ENCODE measurements around the gene MAPK10.
"Not testable (repeated sequence)": the region's sequence is repeated elsewhere in the genome, so short reads cannot be mapped to it uniquely, and the experiment has no call there.

The MAPK10 gene

DNA sequence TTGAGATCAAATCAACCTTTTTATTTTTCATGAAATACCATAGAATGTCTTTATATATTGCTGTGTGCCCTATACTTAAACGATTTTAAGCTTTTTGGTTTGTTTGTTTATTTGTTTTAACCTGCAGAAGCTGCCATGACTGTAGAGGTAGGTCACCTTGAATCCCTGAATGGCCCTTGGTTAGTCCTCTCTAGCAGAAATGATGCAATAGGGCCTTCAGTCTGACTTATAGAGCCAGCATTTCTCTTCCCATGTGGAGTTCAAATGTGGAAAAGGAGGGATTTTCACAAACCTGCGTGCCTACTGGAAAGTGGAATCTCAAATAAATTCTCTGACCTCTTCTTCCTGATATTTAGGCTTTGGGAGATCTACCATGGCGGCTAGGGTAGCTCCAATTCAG lies 327.9 kb downstream of the MAPK10 start:
- Histone ChIP-seq H3K79me2 (ENCODE audit: insufficient read depth, low read length) (no peaks in the 10 kb centered on the region), H3K4me3 (ENCODE audit: low read length, poor library complexity, severe bottlenecking) (no peak overlapping the region), H3K9me2 (replicated peaks; ENCODE audit: low read depth, low read length) (no peaks in the 10 kb centered on the region), H3K36me3 (ENCODE audit: insufficient read depth, low read length) (no peaks in the 10 kb centered on the region), H2AFZ (ENCODE audit: low read length) (no peak overlapping the region), H3K9me3 (ENCODE audit: insufficient read depth, low read depth, low read length) (no peaks in the 10 kb centered on the region), H3K27me3 (ENCODE audit: insufficient read depth, low read length, poor library complexity, severe bottlenecking) (no peaks in the 10 kb centered on the region), H3K4me1 (ENCODE audit: insufficient read depth, low read length, poor library complexity, severe bottlenecking) (peaks cover 20% of the 10 kb centered on the region), H3F3A (ENCODE audit: low read depth) (no peaks in the 10 kb centered on the region), H3K4me2 (ENCODE audit: low read depth, low read length, poor library complexity, severe bottlenecking) (no peak overlapping the region), H4K20me1 (ENCODE audit: insufficient read depth, low read length, poor library complexity, severe bottlenecking) (no peaks in the 10 kb centered on the region), H3K9ac (ENCODE audit: low read depth, low read length, poor library complexity, severe bottlenecking) (no peak overlapping the region)
- TF ChIP-seq EZH2phosphoT487 (IDR thresholded peaks at IDR 0.05; ENCODE audit: borderline replicate concordance), result no peak
- TF ChIP-seq, protein P1, sequence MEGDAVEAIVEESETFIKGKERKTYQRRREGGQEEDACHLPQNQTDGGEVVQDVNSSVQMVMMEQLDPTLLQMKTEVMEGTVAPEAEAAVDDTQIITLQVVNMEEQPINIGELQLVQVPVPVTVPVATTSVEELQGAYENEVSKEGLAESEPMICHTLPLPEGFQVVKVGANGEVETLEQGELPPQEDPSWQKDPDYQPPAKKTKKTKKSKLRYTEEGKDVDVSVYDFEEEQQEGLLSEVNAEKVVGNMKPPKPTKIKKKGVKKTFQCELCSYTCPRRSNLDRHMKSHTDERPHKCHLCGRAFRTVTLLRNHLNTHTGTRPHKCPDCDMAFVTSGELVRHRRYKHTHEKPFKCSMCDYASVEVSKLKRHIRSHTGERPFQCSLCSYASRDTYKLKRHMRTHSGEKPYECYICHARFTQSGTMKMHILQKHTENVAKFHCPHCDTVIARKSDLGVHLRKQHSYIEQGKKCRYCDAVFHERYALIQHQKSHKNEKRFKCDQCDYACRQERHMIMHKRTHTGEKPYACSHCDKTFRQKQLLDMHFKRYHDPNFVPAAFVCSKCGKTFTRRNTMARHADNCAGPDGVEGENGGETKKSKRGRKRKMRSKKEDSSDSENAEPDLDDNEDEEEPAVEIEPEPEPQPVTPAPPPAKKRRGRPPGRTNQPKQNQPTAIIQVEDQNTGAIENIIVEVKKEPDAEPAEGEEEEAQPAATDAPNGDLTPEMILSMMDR (conservative IDR thresholded peaks at IDR 0.05; ENCODE audit: low read length), result no peak

DNA sequence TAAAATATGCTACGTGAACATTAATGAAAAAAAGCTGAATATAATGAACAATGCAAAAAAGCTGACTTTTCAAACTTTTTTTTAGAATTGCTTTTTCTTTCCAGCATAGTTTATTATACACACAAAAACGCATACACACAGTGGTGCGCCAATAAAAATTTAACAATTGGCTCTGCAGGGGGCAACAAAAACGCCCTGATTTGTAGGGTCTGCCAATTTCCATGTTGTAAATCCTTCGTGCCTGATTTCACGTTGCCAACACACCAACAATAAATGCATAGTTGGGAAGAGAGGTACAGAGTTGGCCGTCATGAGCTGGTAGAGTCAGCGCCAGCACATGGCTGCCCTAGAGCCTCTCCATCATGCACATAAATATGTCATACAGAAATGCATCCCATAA lies 333.1 kb downstream of the MAPK10 start:
- H3K4me1 ChIP-seq (ENCODE audit: insufficient read depth, low read length, poor library complexity, severe bottlenecking), result peaks cover 8% of the 10 kb centered on the region
- H3K4me3 ChIP-seq (ENCODE audit: low read length, poor library complexity, severe bottlenecking), result no peak overlapping the region
- H3K4me2 ChIP-seq (ENCODE audit: low read depth, low read length, poor library complexity, severe bottlenecking), result no peak overlapping the region
- TF ChIP-seq, protein P1 (conservative IDR thresholded peaks at IDR 0.05; ENCODE audit: low read length), result no peak
- no peak for TF ChIP-seq EZH2phosphoT487 (IDR thresholded peaks at IDR 0.05; ENCODE audit: borderline replicate concordance)
- H3K9me3 ChIP-seq (ENCODE audit: insufficient read depth, low read depth, low read length), result no peaks in the 10 kb centered on the region
- no peaks in the 10 kb centered on the region for H3K9me2 ChIP-seq (replicated peaks; ENCODE audit: low read depth, low read length)
- H4K20me1 ChIP-seq (ENCODE audit: insufficient read depth, low read length, poor library complexity, severe bottlenecking), result no peaks in the 10 kb centered on the region
- no peaks in the 10 kb centered on the region for H3F3A ChIP-seq (ENCODE audit: low read depth)
- no peaks in the 10 kb centered on the region for H3K36me3 ChIP-seq (ENCODE audit: insufficient read depth, low read length)
- no peaks in the 10 kb centered on the region for H3K27me3 ChIP-seq (ENCODE audit: insufficient read depth, low read length, poor library complexity, severe bottlenecking)
- no peaks in the 10 kb centered on the region for H3K79me2 ChIP-seq (ENCODE audit: insufficient read depth, low read length)
- H3K9ac ChIP-seq (ENCODE audit: low read depth, low read length, poor library complexity, severe bottlenecking), result no peak overlapping the region
- no peak overlapping the region for H2AFZ ChIP-seq (ENCODE audit: low read length)

DNA sequence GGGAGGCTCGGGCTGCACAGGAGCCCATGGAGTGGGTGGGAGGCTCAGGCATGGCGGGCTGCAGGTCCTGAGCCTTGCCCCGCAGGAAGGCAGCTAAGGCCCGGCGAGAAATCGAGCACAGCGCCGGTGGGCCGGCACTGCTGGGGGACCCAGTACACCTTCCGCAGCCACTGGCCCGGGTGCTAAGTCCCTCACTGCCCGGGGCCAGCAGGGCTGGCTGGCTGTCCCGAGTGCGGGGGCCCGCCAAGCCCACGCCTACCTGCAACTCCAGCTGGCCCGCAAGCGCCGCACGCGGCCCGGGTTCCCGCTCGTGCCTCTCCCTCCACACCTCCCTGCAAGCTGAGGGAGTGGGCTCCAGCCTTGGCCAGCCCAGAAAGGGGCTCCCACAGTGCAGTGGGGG lies 338.2 kb downstream of the MAPK10 start:
- H3K9me2 ChIP-seq (replicated peaks; ENCODE audit: low read depth, low read length); H3K79me2 ChIP-seq (ENCODE audit: insufficient read depth, low read length); H3K36me3 ChIP-seq (ENCODE audit: insufficient read depth, low read length); H3K4me2 ChIP-seq (ENCODE audit: low read depth, low read length, poor library complexity, severe bottlenecking); H3K9ac ChIP-seq (ENCODE audit: low read depth, low read length, poor library complexity, severe bottlenecking); H2AFZ ChIP-seq (ENCODE audit: low read length); H3F3A ChIP-seq (ENCODE audit: low read depth); H3K4me3 ChIP-seq (ENCODE audit: low read length, poor library complexity, severe bottlenecking); H3K27me3 ChIP-seq (ENCODE audit: insufficient read depth, low read length, poor library complexity, severe bottlenecking); H3K9me3 ChIP-seq (ENCODE audit: insufficient read depth, low read depth, low read length); H4K20me1 ChIP-seq (ENCODE audit: insufficient read depth, low read length, poor library complexity, severe bottlenecking): not testable (repeated sequence)
- peaks cover 13% of the 10 kb centered on the region for H3K4me1 ChIP-seq (ENCODE audit: insufficient read depth, low read length, poor library complexity, severe bottlenecking)

DNA sequence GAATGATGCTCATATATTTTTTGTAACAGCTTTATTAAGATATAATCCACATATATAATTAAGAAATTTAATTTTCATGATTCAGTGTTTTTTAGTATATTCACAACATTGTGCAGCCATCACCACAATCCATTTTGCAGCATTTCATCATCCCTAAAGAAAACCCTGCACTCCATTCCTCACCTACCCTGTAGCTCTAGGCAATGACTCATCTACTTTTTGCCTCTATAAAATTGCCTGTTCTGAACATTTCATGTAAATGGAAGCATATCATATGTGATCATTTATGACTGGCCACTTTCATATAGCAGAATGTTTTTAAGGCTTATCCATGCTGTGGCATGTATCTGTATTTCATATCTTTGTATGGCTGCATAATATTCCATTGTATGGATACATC lies 339.9 kb downstream of the MAPK10 start:
- Histone ChIP-seq H3K9ac (ENCODE audit: low read depth, low read length, poor library complexity, severe bottlenecking) (no peak overlapping the region), H3K4me3 (ENCODE audit: low read length, poor library complexity, severe bottlenecking) (no peak overlapping the region), H3K4me2 (ENCODE audit: low read depth, low read length, poor library complexity, severe bottlenecking) (no peak overlapping the region), H3K27me3 (ENCODE audit: insufficient read depth, low read length, poor library complexity, severe bottlenecking) (no peaks in the 10 kb centered on the region), H3K9me2 (replicated peaks; ENCODE audit: low read depth, low read length) (no peaks in the 10 kb centered on the region), H2AFZ (ENCODE audit: low read length) (no peak overlapping the region), H3F3A (ENCODE audit: low read depth) (no peaks in the 10 kb centered on the region), H3K79me2 (ENCODE audit: insufficient read depth, low read length) (no peaks in the 10 kb centered on the region), H3K9me3 (ENCODE audit: insufficient read depth, low read depth, low read length) (no peaks in the 10 kb centered on the region), H3K4me1 (ENCODE audit: insufficient read depth, low read length, poor library complexity, severe bottlenecking) (peaks cover 20% of the 10 kb centered on the region), H3K36me3 (ENCODE audit: insufficient read depth, low read length) (no peaks in the 10 kb centered on the region), H4K20me1 (ENCODE audit: insufficient read depth, low read length, poor library complexity, severe bottlenecking) (no peaks in the 10 kb centered on the region)
- TF ChIP-seq EZH2phosphoT487 (IDR thresholded peaks at IDR 0.05; ENCODE audit: borderline replicate concordance), result no peak

Measured in Loucy (cell line).